Epithelial cell of esophagus (primary cell): Measurements from ENCODE around the gene SUN2.

Experiments
- DNase-seq: peaks from one replicate; pipeline ENCODE4 v3.0.0; 2010; ENCODE audit warnings: low read depth
- H3K4me3 ChIP-seq: 2 replicates; pipeline ENCODE4 v1.5.1; 2011; ENCODE audit warnings: mild to moderate bottlenecking, low read length, control low read depth
- CTCF ChIP-seq: IDR thresholded peaks from 2 replicates; pipeline ENCODE4 v1.5.1; 2011; ENCODE audit warnings: low read depth, mild to moderate bottlenecking, low read length, control low read depth, inconsistent platforms; ENCODE audit not compliant: insufficient read depth; ENCODE audit errors: missing control alignments

SUN2 gene

GRCh38 chr22:38754751-38755154 is 1.0 kb downstream of the SUN2 start:
- DNase-seq: peak; percentile 48
- TF ChIP-seq CTCF: no peak
- peak overlapping the region; percentile 52 for H3K4me3 ChIP-seq

GRCh38 chr22:38753948-38754750 is 1.6 kb downstream of the SUN2 start:
- DNase-seq: peak; percentile 85
- TF ChIP-seq CTCF: no peak
- peak overlapping the region; percentile 52 for H3K4me3 ChIP-seq

GRCh38 chr22:38751422-38752346 is 4.1 kb downstream of the SUN2 start:
- H3K4me3 ChIP-seq: no peak overlapping the region
- DNase-seq: peak; percentile 84
- no peak for TF ChIP-seq CTCF

DNA sequence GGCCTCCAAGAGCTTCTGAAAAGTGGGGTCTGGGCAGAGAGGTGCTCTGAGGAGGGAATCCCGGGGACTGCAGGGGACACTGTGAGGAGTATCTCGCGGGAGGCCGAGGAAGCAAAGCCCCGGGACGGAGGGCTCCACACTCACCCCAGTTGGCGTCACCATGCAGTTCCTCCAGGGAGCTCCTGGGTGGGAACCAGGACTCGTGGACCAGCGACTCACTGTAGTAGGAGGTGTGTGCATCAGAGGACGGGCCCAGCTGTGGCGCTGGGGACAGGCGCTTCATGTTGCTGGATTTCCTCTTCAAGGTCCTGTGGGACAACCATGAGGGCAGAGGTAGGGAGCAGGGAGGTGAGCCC is 4.8 kb downstream of the SUN2 start:
- TF ChIP-seq CTCF: no peak
- DNase-seq: no peak
- H3K4me3 ChIP-seq: no peak overlapping the region

- TF ChIP-seq CTCF: no peak
- H3K4me3 ChIP-seq: no peak overlapping the region
- no peak for DNase-seq
Measured at GRCh38 chr22:38750638-38751037, 5.2 kb downstream of the SUN2 start.

- H3K4me3 ChIP-seq: no peak overlapping the region
- DNase-seq: no peak
- TF ChIP-seq CTCF: no peak
Measured at GRCh38 chr22:38750104-38750503, 5.7 kb downstream of the SUN2 start.
